ENCODE measurements around the gene RABGAP1L. TPM values are rescaled to one million over a fixed set of nuclear protein-coding genes. Genes with fewer than 3 reads are reported as not detected.

The RABGAP1L gene
- total RNA-seq, 6 donors from 2014 or later = 41.3 to 229 (median 85.3) TPM

DNA sequence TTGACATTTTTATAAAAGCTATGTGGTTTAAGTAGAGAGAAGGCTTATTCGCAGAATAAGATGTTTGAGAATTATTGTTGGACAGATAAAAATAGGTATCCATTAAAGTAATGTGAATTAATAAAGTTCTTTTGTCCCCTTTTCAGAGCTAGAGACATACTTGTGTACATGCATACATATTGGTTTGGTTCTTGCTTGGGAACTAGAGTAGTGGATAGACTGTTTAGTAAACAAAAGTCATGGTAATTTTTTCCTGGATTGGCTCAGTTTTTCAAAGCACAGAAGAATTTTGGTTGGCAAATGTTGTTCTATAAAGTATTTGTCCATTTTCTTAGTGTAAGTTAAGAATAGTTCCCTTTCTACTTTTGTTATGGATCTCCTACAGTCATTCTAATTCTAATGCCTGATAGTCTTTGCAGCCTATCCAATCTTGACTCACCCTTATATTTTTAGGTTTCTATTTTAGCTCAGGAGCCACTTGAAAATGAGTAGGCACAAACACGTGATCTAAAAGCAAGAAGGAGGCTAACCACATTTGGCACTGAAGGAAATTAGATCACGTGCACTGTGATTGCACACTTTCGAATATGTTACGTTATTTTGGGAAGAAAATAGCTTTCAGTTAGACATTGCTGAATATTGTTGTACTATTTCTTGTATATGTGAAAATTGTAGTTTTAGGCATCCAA, 47.0 kb downstream of the RABGAP1L start:
- Histone ChIP-seq H3K4me3 (no peak overlapping the region), H3K27me3 (no peaks in the 10 kb centered on the region), H3K36me3 (no peaks in the 10 kb centered on the region), H3K9me3 (no peaks in the 10 kb centered on the region), H3K4me1 (peaks cover 0 to 12% (median 0%) of the 10 kb centered on the region in 4 donors), H3K27ac (no peak overlapping the region)
- TF ChIP-seq POLR2A (IDR thresholded peaks at IDR 0.05) (no peak), CTCF (IDR thresholded peaks at IDR 0.05) (no peak), POLR2AphosphoS5 (IDR thresholded peaks at IDR 0.05) (no peak), EP300 (IDR thresholded peaks at IDR 0.05) (no peak)
- no peak for DNase-seq
- peak in 1 of 2 donors; percentile 47 for ATAC-seq (ENCODE audit: low FRiP score in 2 of 2)
- WGBS, 2 donors = 59 to 74% methylated on average over 5 of the region's 5 CpGs

DNA sequence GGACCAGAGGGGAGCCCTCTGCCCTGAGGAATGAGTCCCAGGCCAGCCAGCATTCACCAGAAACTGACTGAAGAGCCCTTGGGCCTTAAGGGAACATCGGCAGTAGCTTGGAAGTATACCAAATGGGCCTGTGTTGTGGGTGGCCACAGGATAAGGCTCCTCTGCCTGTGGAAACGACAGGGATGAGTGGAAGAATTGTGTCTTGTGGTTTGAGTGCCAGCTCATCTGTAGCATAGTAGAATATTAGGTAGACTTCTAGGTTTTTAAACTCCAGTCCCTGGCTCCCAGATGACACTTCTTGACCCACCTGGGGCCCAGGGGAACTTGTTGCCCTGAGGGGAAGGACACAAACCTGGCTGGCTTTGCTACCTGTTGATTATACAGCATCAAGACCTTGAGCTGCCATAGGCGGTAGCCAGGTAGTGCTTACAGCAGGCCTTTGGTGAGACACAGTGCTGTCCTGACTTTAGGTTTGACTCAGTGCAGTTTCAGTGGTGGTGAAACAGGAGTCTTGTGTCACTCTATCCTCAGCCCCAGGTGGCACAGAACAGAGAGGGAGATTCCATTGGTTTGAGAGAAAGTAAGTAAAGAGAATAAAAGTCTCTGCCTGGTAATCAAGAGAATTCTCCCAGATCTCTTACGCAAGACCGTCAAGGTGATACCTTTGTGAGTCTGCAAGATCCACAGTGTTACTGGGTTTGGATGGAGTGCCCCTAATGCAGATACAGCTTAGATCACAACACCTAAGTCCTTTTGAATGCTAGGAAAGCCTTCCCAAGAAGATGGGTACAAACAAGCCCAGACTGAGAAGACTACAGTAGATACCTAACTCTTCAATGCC, 50.2 kb downstream of the RABGAP1L start:
- no peak overlapping the region for H3K4me3 ChIP-seq
- DNase-seq (no peak), ATAC-seq (ENCODE audit: low FRiP score in 2 of 2) (no peak)
- peaks cover 0 to 12% (median 0%) of the 10 kb centered on the region in 4 donors for H3K4me1 ChIP-seq
- H3K27ac ChIP-seq = no peak overlapping the region
- H3K36me3 ChIP-seq = no peaks in the 10 kb centered on the region
- WGBS, 2 donors = 91 to 94% methylated on average over 4 to 5 of the region's 5 CpGs
- H3K9me3 ChIP-seq = no peaks in the 10 kb centered on the region
- no peaks in the 10 kb centered on the region for H3K27me3 ChIP-seq
- TF ChIP-seq CTCF (IDR thresholded peaks at IDR 0.05) (no peak), POLR2A (IDR thresholded peaks at IDR 0.05) (no peak)

GRCh38 chr1:174211486-174211885, 52.2 kb downstream of the RABGAP1L start:
- ATAC-seq (ENCODE audit: low FRiP score in 2 of 2) (no peak), DNase-seq (no peak)
- no peaks in the 10 kb centered on the region for H3K27me3 ChIP-seq
- H3K9me3 ChIP-seq = no peaks in the 10 kb centered on the region
- no peak overlapping the region for H3K27ac ChIP-seq
- no peaks in the 10 kb centered on the region for H3K4me1 ChIP-seq
- H3K4me3 ChIP-seq = no peak overlapping the region
- H3K36me3 ChIP-seq = no peaks in the 10 kb centered on the region
- TF ChIP-seq POLR2A (IDR thresholded peaks at IDR 0.05) (no peak), EP300 (IDR thresholded peaks at IDR 0.05) (no peak), CTCF (IDR thresholded peaks at IDR 0.05) (no peak), POLR2AphosphoS5 (IDR thresholded peaks at IDR 0.05) (no peak)

DNA sequence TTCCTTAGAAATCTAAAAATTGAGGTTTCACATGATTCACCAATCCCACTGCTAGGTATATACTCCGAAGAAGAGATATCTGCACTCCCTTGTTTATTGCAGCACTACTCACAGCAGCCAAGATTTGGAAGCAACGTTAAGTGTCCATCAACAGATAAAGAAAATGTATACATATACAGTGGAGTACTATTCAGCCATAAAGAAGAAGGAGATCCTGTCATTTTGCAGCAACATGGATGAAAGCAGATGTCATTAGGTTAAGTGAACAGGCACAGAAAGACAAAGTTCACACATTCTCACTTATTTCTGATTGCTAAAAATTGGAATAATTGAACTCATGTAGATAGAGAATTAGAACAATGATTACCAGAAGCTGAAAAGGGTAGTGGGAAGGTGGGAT, 56.4 kb downstream of the RABGAP1L start:
- 90 to 96% methylated on average over 2 of the region's 2 CpGs for WGBS, 2 donors
- H3K27ac ChIP-seq = no peak overlapping the region
- H3K27me3 ChIP-seq = no peaks in the 10 kb centered on the region
- no peak overlapping the region for H3K4me3 ChIP-seq
- H3K36me3 ChIP-seq = no peaks in the 10 kb centered on the region
- TF ChIP-seq POLR2AphosphoS5 (IDR thresholded peaks at IDR 0.05) = no peak
- no peak for TF ChIP-seq CTCF (IDR thresholded peaks at IDR 0.05)
- TF ChIP-seq POLR2A (IDR thresholded peaks at IDR 0.05) = no peak
- TF ChIP-seq EP300 (IDR thresholded peaks at IDR 0.05) = no peak
- H3K4me1 ChIP-seq = peaks cover 0 to 5% (median 0%) of the 10 kb centered on the region in 4 donors
- no peaks in the 10 kb centered on the region for H3K9me3 ChIP-seq
- DNase-seq (no peak), ATAC-seq (ENCODE audit: low FRiP score in 2 of 2) (no peak)
